ENCODE measurements around the gene SEMA3E.

SEMA3E gene

GRCh38 chr7:83338277-83338950 is 310.5 kb downstream of the SEMA3E start:
- H3K36me3 ChIP-seq (ENCODE audit: control insufficient read depth in 1 of 2, insufficient read depth in 2 of 2, low read depth in 1 of 2, low read length in 2 of 2): no peaks in the 10 kb centered on the region
- no peak overlapping the region for H2AFZ ChIP-seq (ENCODE audit: low read depth, low read length)
- 76% methylated on average over 4 of the region's 4 CpGs for WGBS
- H3K4me1 ChIP-seq (ENCODE audit: control insufficient read depth, insufficient read depth, low read depth, low read length): no peaks in the 10 kb centered on the region
- H2BK12ac ChIP-seq (ENCODE audit: low read length in 2 of 2): no peak overlapping the region
- H3K27me3 ChIP-seq (ENCODE audit: control insufficient read depth in 1 of 2, insufficient read depth in 1 of 2, low read length in 2 of 2): no peaks in the 10 kb centered on the region
- H2BK5ac ChIP-seq (ENCODE audit: low read depth, low read length, poor library complexity, severe bottlenecking): no peak overlapping the region
- no peak overlapping the region for H3K4me3 ChIP-seq (ENCODE audit: insufficient read depth in 1 of 2, low read depth in 1 of 2, low read length in 2 of 2)
- no peak overlapping the region for H3K14ac ChIP-seq (ENCODE audit: low read length in 2 of 2)
- no peak overlapping the region for H2BK120ac ChIP-seq (ENCODE audit: low read depth, low read length)
- no peak overlapping the region for H3K23ac ChIP-seq (ENCODE audit: low read length in 2 of 2)
- H3K4ac ChIP-seq (ENCODE audit: low read depth in 1 of 2, low read length in 2 of 2): no peak overlapping the region
- H2AK5ac ChIP-seq (ENCODE audit: low read length, severe bottlenecking): no peak overlapping the region
- no peak overlapping the region for H4K8ac ChIP-seq (ENCODE audit: low read length)
- no peak overlapping the region for H2BK15ac ChIP-seq (ENCODE audit: low read depth, poor library complexity, severe bottlenecking)
- no peak overlapping the region for H3K27ac ChIP-seq (ENCODE audit: low read length, poor library complexity, severe bottlenecking)
- H3K4me2 ChIP-seq (ENCODE audit: low read length, poor library complexity, severe bottlenecking): no peak overlapping the region
- peaks cover 6% of the 10 kb centered on the region for H3K9me3 ChIP-seq (ENCODE audit: control insufficient read depth, low read length)
- H4K91ac ChIP-seq (ENCODE audit: low read length): no peak overlapping the region
- no peak overlapping the region for H3K18ac ChIP-seq (ENCODE audit: low read depth in 1 of 2, low read length in 2 of 2)
- no peak for DNase-seq
- no peak overlapping the region for H3K9ac ChIP-seq (ENCODE audit: low read length)
- H3K79me1 ChIP-seq (replicated peaks; ENCODE audit: low read length, poor library complexity, severe bottlenecking): no peaks in the 10 kb centered on the region

- no peaks in the 10 kb centered on the region for H3K79me1 ChIP-seq (replicated peaks; ENCODE audit: low read length, poor library complexity, severe bottlenecking)
- H3K18ac ChIP-seq (ENCODE audit: low read depth in 1 of 2, low read length in 2 of 2): no peak overlapping the region
- no peak overlapping the region for H4K8ac ChIP-seq (ENCODE audit: low read length)
- H2BK15ac ChIP-seq (ENCODE audit: low read depth, poor library complexity, severe bottlenecking): no peak overlapping the region
- H2AK5ac ChIP-seq (ENCODE audit: low read length, severe bottlenecking): no peak overlapping the region
- no peaks in the 10 kb centered on the region for H3K4me1 ChIP-seq (ENCODE audit: control insufficient read depth, insufficient read depth, low read depth, low read length)
- no peaks in the 10 kb centered on the region for H3K9me3 ChIP-seq (ENCODE audit: control insufficient read depth, low read length)
- no peak overlapping the region for H4K91ac ChIP-seq (ENCODE audit: low read length)
- 100% methylated on average over 1 of the region's 2 CpGs for WGBS
- no peak overlapping the region for H3K4me2 ChIP-seq (ENCODE audit: low read length, poor library complexity, severe bottlenecking)
- DNase-seq: no peak
- H3K27me3 ChIP-seq (ENCODE audit: control insufficient read depth in 1 of 2, insufficient read depth in 1 of 2, low read length in 2 of 2): no peaks in the 10 kb centered on the region
- no peak overlapping the region for H3K4ac ChIP-seq (ENCODE audit: low read depth in 1 of 2, low read length in 2 of 2)
- no peak overlapping the region for H2BK5ac ChIP-seq (ENCODE audit: low read depth, low read length, poor library complexity, severe bottlenecking)
- no peaks in the 10 kb centered on the region for H3K36me3 ChIP-seq (ENCODE audit: control insufficient read depth in 1 of 2, insufficient read depth in 2 of 2, low read depth in 1 of 2, low read length in 2 of 2)
- H3K23ac ChIP-seq (ENCODE audit: low read length in 2 of 2): no peak overlapping the region
- H3K27ac ChIP-seq (ENCODE audit: low read length, poor library complexity, severe bottlenecking): no peak overlapping the region
- H3K9ac ChIP-seq (ENCODE audit: low read length): no peak overlapping the region
- no peak overlapping the region for H3K14ac ChIP-seq (ENCODE audit: low read length in 2 of 2)
- H2BK12ac ChIP-seq (ENCODE audit: low read length in 2 of 2): no peak overlapping the region
- H2AFZ ChIP-seq (ENCODE audit: low read depth, low read length): no peak overlapping the region
- no peak overlapping the region for H3K4me3 ChIP-seq (ENCODE audit: insufficient read depth in 1 of 2, low read depth in 1 of 2, low read length in 2 of 2)
- H2BK120ac ChIP-seq (ENCODE audit: low read depth, low read length): no peak overlapping the region
These were observed 311.9 kb downstream of the SEMA3E start for GRCh38 chr7:83337050-83337449.

GRCh38 chr7:83326223-83326622 is 322.7 kb downstream of the SEMA3E start:
- DNase-seq: no peak
- Histone ChIP-seq H3K18ac (ENCODE audit: low read depth in 1 of 2, low read length in 2 of 2) (no peak overlapping the region), H3K9me3 (ENCODE audit: control insufficient read depth, low read length) (no peaks in the 10 kb centered on the region), H3K36me3 (ENCODE audit: control insufficient read depth in 1 of 2, insufficient read depth in 2 of 2, low read depth in 1 of 2, low read length in 2 of 2) (no peaks in the 10 kb centered on the region), H2BK12ac (ENCODE audit: low read length in 2 of 2) (no peak overlapping the region), H2BK5ac (ENCODE audit: low read depth, low read length, poor library complexity, severe bottlenecking) (no peak overlapping the region), H4K91ac (ENCODE audit: low read length) (no peak overlapping the region), H2BK15ac (ENCODE audit: low read depth, poor library complexity, severe bottlenecking) (no peak overlapping the region), H3K23ac (ENCODE audit: low read length in 2 of 2) (no peak overlapping the region), H3K4me2 (ENCODE audit: low read length, poor library complexity, severe bottlenecking) (no peak overlapping the region), H3K4ac (ENCODE audit: low read depth in 1 of 2, low read length in 2 of 2) (no peak overlapping the region), H3K79me1 (replicated peaks; ENCODE audit: low read length, poor library complexity, severe bottlenecking) (no peaks in the 10 kb centered on the region), H3K4me1 (ENCODE audit: control insufficient read depth, insufficient read depth, low read depth, low read length) (no peaks in the 10 kb centered on the region), H3K9ac (ENCODE audit: low read length) (no peak overlapping the region), H3K27me3 (ENCODE audit: control insufficient read depth in 1 of 2, insufficient read depth in 1 of 2, low read length in 2 of 2) (peaks cover 0 to 7% of the 10 kb centered on the region in 2 experiments), H2AK5ac (ENCODE audit: low read length, severe bottlenecking) (no peak overlapping the region), H3K4me3 (ENCODE audit: insufficient read depth in 1 of 2, low read depth in 1 of 2, low read length in 2 of 2) (no peak overlapping the region), H4K8ac (ENCODE audit: low read length) (no peak overlapping the region), H3K14ac (ENCODE audit: low read length in 2 of 2) (no peak overlapping the region), H3K27ac (ENCODE audit: low read length, poor library complexity, severe bottlenecking) (no peak overlapping the region), H2BK120ac (ENCODE audit: low read depth, low read length) (no peak overlapping the region), H2AFZ (ENCODE audit: low read depth, low read length) (no peak overlapping the region)
- 74% methylated on average over 2 of the region's 2 CpGs for WGBS

DNA sequence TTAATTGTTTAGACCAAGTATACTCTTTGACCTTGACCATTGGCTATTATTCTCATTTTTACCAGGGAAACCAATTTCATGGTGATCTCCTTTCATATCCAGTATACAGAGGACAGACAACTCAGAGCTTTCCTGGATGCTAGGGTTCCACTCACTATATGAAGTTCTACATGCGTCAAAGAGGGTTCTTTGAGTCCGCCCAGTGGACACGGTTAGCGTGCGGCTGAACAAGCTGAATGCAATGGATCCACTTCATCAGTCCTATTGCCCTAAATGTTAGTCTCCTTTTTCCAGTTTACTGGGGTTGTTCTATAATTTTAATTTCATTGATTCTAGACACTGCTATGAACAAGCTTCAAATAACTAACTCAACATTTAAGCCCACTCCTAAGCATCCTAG is 323.9 kb downstream of the SEMA3E start:
- Histone ChIP-seq H4K8ac (ENCODE audit: low read length) (no peak overlapping the region), H3K4me1 (ENCODE audit: control insufficient read depth, insufficient read depth, low read depth, low read length) (no peaks in the 10 kb centered on the region), H3K14ac (ENCODE audit: low read length in 2 of 2) (no peak overlapping the region), H3K4me3 (ENCODE audit: insufficient read depth in 1 of 2, low read depth in 1 of 2, low read length in 2 of 2) (no peak overlapping the region), H3K18ac (ENCODE audit: low read depth in 1 of 2, low read length in 2 of 2) (no peak overlapping the region), H2BK12ac (ENCODE audit: low read length in 2 of 2) (no peak overlapping the region), H2AK5ac (ENCODE audit: low read length, severe bottlenecking) (no peak overlapping the region), H3K9ac (ENCODE audit: low read length) (no peak overlapping the region), H4K91ac (ENCODE audit: low read length) (no peak overlapping the region), H3K27me3 (ENCODE audit: control insufficient read depth in 1 of 2, insufficient read depth in 1 of 2, low read length in 2 of 2) (peaks cover 0 to 7% of the 10 kb centered on the region in 2 experiments), H2AFZ (ENCODE audit: low read depth, low read length) (no peak overlapping the region), H3K23ac (ENCODE audit: low read length in 2 of 2) (no peak overlapping the region), H3K4me2 (ENCODE audit: low read length, poor library complexity, severe bottlenecking) (no peak overlapping the region), H3K27ac (ENCODE audit: low read length, poor library complexity, severe bottlenecking) (no peak overlapping the region), H3K79me1 (replicated peaks; ENCODE audit: low read length, poor library complexity, severe bottlenecking) (no peaks in the 10 kb centered on the region), H3K36me3 (ENCODE audit: control insufficient read depth in 1 of 2, insufficient read depth in 2 of 2, low read depth in 1 of 2, low read length in 2 of 2) (no peaks in the 10 kb centered on the region), H3K4ac (ENCODE audit: low read depth in 1 of 2, low read length in 2 of 2) (no peak overlapping the region), H2BK5ac (ENCODE audit: low read depth, low read length, poor library complexity, severe bottlenecking) (no peak overlapping the region), H2BK120ac (ENCODE audit: low read depth, low read length) (no peak overlapping the region), H2BK15ac (ENCODE audit: low read depth, poor library complexity, severe bottlenecking) (no peak overlapping the region), H3K9me3 (ENCODE audit: control insufficient read depth, low read length) (no peaks in the 10 kb centered on the region)
- 90% methylated on average over 5 of the region's 5 CpGs for WGBS
- DNase-seq: no peak

All from mesenchymal stem cell (in vitro differentiated cells and primary cell).